GM12872 (cell line): ENCODE measurements around the gene HTRA1.

Experiments used
- TF ChIP-seq, protein P1 (sequence below): IDR thresholded peaks from 3 replicates; pipeline ENCODE4 v1.5.1; 2011; ENCODE audit warnings: low read depth, mild to moderate bottlenecking, low read length, moderate library complexity; ENCODE audit not compliant: insufficient read depth

HTRA1 gene

DNA sequence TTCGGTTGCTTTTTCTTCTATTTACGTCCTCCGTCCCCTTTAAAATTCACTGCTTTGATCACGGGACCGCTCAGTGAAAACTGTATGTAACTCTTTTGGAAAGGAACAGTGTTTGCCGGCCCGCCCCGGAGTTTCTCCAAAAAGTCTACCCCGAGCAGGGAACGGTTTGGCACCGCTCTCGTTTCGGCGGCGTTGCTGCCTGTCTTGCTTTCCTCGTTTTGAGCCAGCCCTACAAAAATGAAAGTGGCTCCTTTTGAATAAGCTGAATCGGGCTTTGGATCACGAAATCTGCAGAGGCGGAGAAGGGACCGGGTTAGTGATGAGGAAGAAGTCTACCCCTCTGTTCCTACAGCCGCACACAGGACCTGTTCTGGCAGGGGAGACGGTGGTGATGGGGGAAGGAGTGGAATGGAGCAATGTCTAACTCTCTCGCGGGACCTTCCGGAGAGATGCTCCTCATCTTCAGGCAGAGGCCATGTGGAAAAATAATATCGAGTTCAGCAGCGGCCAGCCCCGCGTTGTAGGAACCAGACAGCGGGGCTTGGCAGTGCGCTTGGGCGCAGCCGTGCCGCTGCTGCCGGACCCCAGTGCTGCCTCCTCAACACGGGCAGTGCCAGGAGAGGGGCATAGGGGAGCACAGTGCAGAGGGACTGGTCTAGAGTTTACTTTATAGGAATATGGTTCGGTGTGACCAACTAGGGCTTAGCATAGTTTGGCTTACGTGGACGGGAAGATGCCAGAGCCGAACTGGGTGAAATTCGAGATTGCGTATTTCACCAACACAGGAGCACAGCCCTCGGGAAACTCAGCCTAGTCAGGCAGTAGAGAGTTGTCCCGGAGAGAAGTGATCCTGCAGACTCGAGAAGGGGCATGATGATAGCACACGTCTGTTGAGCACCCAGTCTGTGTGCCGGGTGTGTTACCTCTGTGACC, 1.4 kb downstream of the HTRA1 start:
- TF ChIP-seq, protein P1, sequence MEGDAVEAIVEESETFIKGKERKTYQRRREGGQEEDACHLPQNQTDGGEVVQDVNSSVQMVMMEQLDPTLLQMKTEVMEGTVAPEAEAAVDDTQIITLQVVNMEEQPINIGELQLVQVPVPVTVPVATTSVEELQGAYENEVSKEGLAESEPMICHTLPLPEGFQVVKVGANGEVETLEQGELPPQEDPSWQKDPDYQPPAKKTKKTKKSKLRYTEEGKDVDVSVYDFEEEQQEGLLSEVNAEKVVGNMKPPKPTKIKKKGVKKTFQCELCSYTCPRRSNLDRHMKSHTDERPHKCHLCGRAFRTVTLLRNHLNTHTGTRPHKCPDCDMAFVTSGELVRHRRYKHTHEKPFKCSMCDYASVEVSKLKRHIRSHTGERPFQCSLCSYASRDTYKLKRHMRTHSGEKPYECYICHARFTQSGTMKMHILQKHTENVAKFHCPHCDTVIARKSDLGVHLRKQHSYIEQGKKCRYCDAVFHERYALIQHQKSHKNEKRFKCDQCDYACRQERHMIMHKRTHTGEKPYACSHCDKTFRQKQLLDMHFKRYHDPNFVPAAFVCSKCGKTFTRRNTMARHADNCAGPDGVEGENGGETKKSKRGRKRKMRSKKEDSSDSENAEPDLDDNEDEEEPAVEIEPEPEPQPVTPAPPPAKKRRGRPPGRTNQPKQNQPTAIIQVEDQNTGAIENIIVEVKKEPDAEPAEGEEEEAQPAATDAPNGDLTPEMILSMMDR, result no peak

DNA sequence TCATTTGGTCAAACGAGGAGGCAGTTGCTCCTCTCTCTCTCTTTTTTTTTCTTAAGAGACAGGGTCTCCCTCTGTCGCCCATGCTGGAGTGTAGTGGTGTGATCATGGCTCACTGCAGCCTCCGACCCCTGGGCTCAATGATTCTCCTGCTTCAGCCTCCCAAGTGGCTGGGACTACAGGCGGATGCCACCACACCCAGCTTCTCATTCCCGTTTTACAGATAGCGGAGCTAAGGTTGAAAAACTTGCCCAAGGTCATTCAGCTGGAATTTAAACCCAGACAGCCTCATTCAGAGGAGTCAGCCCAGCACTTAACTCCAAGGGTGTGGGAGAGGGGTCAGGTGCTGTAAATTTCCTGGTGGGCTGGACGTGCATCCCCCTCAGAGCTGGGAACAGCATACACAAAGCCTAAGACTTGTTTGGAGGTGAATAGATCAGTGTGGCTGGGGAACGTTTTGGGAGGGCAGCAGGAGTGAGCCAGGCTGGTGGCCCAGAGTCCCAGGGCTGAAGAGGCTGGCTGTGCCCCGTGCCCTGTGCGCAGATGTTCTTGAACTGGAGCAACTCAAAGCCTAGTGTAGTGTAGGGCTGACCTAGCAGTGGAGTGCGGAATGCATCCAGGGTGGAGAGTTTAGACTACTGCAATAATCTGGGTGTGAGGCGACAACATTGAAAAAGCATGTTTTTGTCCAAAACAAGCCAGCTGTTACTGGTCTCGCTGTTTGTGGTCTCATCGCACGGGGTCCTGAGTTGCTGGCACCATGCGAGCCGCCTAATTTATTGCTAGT, 2.3 kb downstream of the HTRA1 start:
- TF ChIP-seq, protein P1, result no peak

DNA sequence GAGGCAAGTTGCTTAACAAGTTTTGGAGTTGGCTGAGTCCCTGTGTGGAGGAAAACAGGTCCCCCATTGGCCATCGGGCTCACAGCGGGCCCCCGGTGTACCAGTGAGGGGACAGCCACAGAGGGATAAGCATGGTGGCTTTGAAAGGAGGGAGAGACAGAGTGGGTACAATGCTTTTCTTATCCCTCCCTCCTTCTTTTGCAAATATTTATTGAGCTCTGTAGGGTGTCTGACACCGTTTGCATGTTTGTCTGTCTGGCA, 2.8 kb downstream of the HTRA1 start:
- TF ChIP-seq, protein P1, result no peak

DNA sequence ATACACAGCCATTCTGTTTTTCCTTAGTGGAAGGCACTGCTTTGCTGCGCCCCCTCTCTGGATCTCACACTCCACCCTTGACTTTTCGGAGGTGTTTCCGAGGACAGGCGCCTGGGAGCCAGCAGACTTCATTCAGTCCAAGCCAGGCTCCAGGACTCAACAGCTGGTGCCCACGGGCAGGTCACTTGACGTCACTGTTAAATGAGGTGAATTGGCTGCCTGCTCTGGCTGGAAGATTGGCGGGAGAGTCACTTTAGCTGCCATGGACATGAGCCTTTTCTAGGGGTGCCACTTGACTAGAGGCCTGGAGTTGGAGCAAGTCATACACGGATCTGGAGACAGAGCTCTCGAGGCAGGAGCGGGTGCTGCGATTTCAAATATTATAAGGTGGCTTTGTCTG, 3.2 kb downstream of the HTRA1 start:
- TF ChIP-seq, protein P1, result no peak

DNA sequence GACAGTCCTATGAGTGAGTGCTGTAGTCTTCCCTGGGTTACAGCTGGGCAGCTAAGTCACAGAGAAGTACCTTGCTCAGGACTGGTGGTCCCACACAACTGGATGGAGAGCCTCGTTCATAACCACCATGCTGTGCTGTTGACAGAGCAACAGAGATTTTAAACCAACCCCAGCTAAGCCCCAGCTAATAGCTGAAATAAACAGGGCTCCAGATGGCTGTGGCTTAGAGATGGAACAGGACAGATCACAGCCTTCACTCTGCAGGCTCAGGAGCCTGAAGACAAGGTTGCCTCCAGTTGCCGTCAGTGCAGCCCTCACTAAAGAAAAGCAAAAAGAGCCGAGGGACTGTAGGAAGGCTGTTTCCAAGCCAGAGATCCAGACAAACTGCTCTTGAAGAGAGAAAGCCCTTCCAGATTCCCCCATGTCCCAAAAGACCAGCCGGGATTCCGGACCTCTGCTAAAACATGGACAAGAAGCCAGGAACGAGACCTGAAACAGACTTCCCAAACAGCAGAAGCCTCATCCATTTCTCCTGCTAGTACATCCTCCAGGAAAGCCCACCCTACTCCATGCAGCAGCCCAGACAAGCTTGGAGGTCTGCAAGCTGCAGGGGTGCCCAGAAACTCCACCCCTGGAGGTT, 4.2 kb downstream of the HTRA1 start:
- TF ChIP-seq, protein P1, result no peak

DNA sequence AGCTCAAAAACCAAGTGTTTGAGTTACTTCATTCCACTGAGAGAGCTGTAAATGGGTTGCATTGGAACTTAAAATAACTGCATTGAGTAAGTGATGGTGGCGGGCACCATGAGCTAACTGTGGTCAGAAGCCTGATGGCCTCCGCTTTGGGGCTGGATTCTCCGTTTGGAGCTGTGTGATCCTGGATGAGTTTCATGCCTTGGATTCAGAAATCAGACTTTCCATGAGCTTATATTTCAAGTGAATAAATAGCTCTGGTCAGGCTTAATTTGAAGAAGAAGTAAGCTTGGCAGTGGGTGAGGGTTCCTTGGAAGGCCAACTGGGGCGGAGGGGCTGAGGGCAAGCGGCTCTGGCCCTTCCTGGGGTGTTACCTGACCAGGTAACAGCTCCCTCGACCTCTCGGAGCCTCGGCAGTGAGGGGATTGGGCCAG, 5.6 kb downstream of the HTRA1 start:
- TF ChIP-seq, protein P1, result no peak

DNA sequence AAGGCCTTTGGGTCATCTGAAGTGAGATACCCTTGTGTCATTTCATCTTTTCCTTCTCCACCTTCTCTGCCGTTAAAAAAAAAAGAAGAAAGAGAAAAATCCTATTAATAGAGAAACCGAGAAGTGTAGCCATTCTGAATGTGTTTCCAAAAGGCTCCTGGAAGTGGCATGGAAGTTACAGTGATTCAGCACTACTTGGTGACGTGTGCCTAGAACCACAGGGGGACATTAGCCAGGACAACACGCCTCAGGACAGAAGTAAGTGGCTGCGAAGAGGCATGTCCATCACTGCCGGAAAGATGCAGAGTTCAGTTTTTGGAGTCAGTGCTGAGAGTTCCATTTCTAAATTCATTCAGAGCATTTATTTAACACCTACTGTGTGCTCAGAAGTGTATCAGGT, 6.3 kb downstream of the HTRA1 start:
- TF ChIP-seq, protein P1, result no peak
